ENCODE measurements around the gene CFAP97D2.

DNA sequence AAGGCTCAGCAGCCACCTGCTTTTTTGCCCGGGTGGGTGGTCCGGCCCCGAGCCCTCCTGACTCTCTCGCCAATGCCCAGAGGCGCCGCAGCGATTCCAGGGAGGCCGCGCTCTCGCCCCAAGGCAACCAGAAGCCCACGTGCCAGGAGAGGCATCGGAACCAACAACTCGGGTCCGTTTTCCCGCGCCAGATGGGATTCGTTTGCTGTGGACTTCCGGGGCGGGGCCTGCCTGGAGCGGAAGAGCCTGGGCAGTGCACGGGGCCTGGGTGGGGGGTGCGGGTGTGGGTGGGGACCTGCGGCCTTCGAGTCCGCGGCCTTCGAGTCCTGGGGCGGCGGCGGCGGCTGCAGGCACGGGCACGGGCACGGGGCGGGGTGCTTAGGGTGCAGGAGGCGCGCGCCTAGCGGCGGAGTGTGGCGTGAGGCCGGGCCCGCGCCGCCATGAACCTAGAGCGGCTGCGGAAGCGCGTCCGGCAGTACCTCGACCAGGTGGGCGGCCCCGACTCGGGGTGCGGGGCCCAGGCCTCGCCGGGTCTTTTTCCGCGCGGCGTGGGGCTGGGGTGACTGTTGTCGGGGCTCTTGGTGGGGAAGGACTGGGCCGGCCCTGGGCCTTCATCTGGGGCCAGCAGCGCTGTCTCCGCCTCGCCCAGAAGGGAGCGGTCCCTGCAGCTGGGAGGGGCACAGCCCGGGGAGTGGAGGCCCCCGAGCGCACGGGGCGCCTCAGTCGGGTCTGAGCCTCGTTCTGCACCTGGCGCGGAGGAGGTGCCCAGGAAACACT lies 55.8 kb downstream of the CFAP97D2 start, which contains the start of gene CDC16:
- TF ChIP-seq CTCF (IDR thresholded peaks at IDR 0.05; ENCODE audit: poor library complexity) (peak; percentile 7), EZH2 (IDR thresholded peaks at IDR 0.05; ENCODE audit: borderline replicate concordance) (no peak)
